Smooth muscle cell (in vitro differentiated cells): ENCODE measurements around the gene LDLR. TPM values are rescaled to one million over a fixed set of nuclear protein-coding genes. Genes with fewer than 3 reads are reported as not detected.

Experiments
- DNase-seq: peaks from one replicate; lab custom pipeline; 2025; ENCODE audit not compliant: unreplicated experiment; lab: John Stamatoyannopoulos, UW
- H2AFZ ChIP-seq: fragments of 200-600 bp; sonication (generic); 2 replicates; pipeline ENCODE4 v1.6.0; 2016; ENCODE audit warnings: antibody characterized with exemption, low read depth, mild to moderate bottlenecking
- H3F3A ChIP-seq: fragments of 200-600 bp; sonication (generic); 2 replicates; pipeline ENCODE4 v1.6.0; 2017; ENCODE audit warnings: antibody characterized with exemption, low read depth
- H3K27ac ChIP-seq: fragments of 200-600 bp; sonication (generic); 2 replicates; pipeline ENCODE4 v1.5.1; 2016; ENCODE audit warnings: low read depth, mild to moderate bottlenecking
- H3K27me3 ChIP-seq: fragments of 200-600 bp; sonication (generic); 2 replicates; pipeline ENCODE4 v1.6.1; 2016; ENCODE audit warnings: low read depth, mild to moderate bottlenecking
- H3K36me3 ChIP-seq: fragments of 200-600 bp; sonication (generic); 2 replicates; pipeline ENCODE4 v1.5.1; 2016; ENCODE audit warnings: low read depth
- H3K4me1 ChIP-seq: fragments of 200-600 bp; sonication (generic); 2 replicates; pipeline ENCODE4 v1.5.1; 2016; ENCODE audit warnings: low read depth
- H3K4me2 ChIP-seq: fragments of 200-600 bp; sonication (generic); 2 replicates; pipeline ENCODE4 v1.6.0; 2016; ENCODE audit warnings: mild to moderate bottlenecking
- H3K4me3 ChIP-seq: fragments of 200-600 bp; sonication (generic); 2 replicates; pipeline ENCODE4 v1.5.1; 2016; ENCODE audit warnings: mild to moderate bottlenecking
- H3K79me2 ChIP-seq: fragments of 200-600 bp; sonication (generic); 2 replicates; pipeline ENCODE4 v1.6.0; 2016; ENCODE audit warnings: low read depth, mild to moderate bottlenecking
- H3K9ac ChIP-seq: fragments of 200-600 bp; sonication (generic); 2 replicates; pipeline ENCODE4 v1.6.0; 2016; ENCODE audit warnings: low read depth
- H3K9me3 ChIP-seq: fragments of 200-600 bp; sonication (generic); replicated peaks from 2 replicates; pipeline ENCODE4 v1.5.1; 2016; ENCODE audit warnings: low read depth
- H4K20me1 ChIP-seq: fragments of 200-600 bp; sonication (generic); 2 replicates; pipeline ENCODE4 v1.6.0; 2016; ENCODE audit warnings: low read depth
- CTCF ChIP-seq: fragments of 200-600 bp; sonication (generic); IDR thresholded peaks from 2 replicates; pipeline ENCODE4 v1.5.1; 2017; ENCODE audit warnings: borderline replicate concordance, mild to moderate bottlenecking, antibody characterized with exemption; ENCODE audit not compliant: insufficient read depth, poor library complexity, severe bottlenecking
- WGBS: methylation state at CpG from one replicate; pipeline ENCODE4 v1.1.7; 2016; ENCODE audit warnings: low lambda C conversion rate; 5-methylcytosine and 5-hydroxymethylcytosine counted together
- polyA plus RNA-seq: library from polyadenylated mRNA; unstranded; fragments of >200 nt; fragmentation: Nextera tagmentation; extraction: Ambion mirVana; gene quantifications from 2 replicates; pipeline ENCODE4 v1.2.1, GENCODE V29; 2016
- total RNA-seq: library from RNA; depleted of rRNA; stranded (reverse); fragments of >200 nt; gene quantifications from 2 replicates; pipeline ENCODE4 v1.2.3, GENCODE V29; 2014

The LDLR gene
- total and polyA plus RNA-seq, 2 experiments from 2014 or later = 115 to 164 TPM

- DNase-seq = no peak
- Histone ChIP-seq H4K20me1 (no peaks in the 10 kb centered on the region), H3K27me3 (no peaks in the 10 kb centered on the region), H3K4me2 (no peak overlapping the region), H3K9me3 (no peaks in the 10 kb centered on the region), H3K4me1 (no peaks in the 10 kb centered on the region), H3K79me2 (no peaks in the 10 kb centered on the region), H3F3A (peaks cover 4% of the 10 kb centered on the region), H3K4me3 (no peak overlapping the region), H3K9ac (peak overlapping the region; percentile 50), H2AFZ (no peak overlapping the region), H3K27ac (peak overlapping the region; percentile 89), H3K36me3 (peaks cover 8% of the 10 kb centered on the region)
- TF ChIP-seq CTCF = no peak
- WGBS = 47% methylated on average over 7 of the region's 7 CpGs
Measured at GRCh38 chr19:11168568-11168967, 79.3 kb downstream of the LDLR start.

- Histone ChIP-seq H3K4me2 (no peak overlapping the region), H3F3A (peaks cover 4% of the 10 kb centered on the region), H3K4me1 (no peaks in the 10 kb centered on the region), H4K20me1 (no peaks in the 10 kb centered on the region), H3K9me3 (no peaks in the 10 kb centered on the region), H3K27me3 (no peaks in the 10 kb centered on the region), H2AFZ (no peak overlapping the region), H3K9ac (no peak overlapping the region), H3K79me2 (no peaks in the 10 kb centered on the region), H3K27ac (no peak overlapping the region), H3K36me3 (peaks cover 8% of the 10 kb centered on the region), H3K4me3 (no peak overlapping the region)
- no peak for DNase-seq
- WGBS = 94% methylated on average over 28 of the region's 31 CpGs
- TF ChIP-seq CTCF = no peak
Measured at GRCh38 chr19:11169896-11170678, 80.8 kb downstream of the LDLR start.

- no peaks in the 10 kb centered on the region for H3F3A ChIP-seq
- H3K9ac ChIP-seq = no peak overlapping the region
- H3K4me3 ChIP-seq = no peak overlapping the region
- no peak for TF ChIP-seq CTCF
- 94% methylated on average over 5 of the region's 5 CpGs for WGBS
- no peak overlapping the region for H3K4me2 ChIP-seq
- no peak overlapping the region for H3K27ac ChIP-seq
- no peaks in the 10 kb centered on the region for H3K9me3 ChIP-seq
- no peaks in the 10 kb centered on the region for H3K79me2 ChIP-seq
- no peaks in the 10 kb centered on the region for H3K27me3 ChIP-seq
- no peak for DNase-seq
- H4K20me1 ChIP-seq = no peaks in the 10 kb centered on the region
- no peak overlapping the region for H2AFZ ChIP-seq
- peaks cover 7% of the 10 kb centered on the region for H3K36me3 ChIP-seq
- H3K4me1 ChIP-seq = no peaks in the 10 kb centered on the region
Measured at GRCh38 chr19:11171144-11171543, 81.9 kb downstream of the LDLR start.

GRCh38 chr19:11172576-11172975 is 83.3 kb downstream of the LDLR start:
- Histone ChIP-seq H3K4me2 (no peak overlapping the region), H4K20me1 (no peaks in the 10 kb centered on the region), H3K9ac (no peak overlapping the region), H3K36me3 (no peaks in the 10 kb centered on the region), H3K27me3 (no peaks in the 10 kb centered on the region), H3K79me2 (no peaks in the 10 kb centered on the region), H3K9me3 (no peaks in the 10 kb centered on the region), H3K4me3 (no peak overlapping the region), H3F3A (no peaks in the 10 kb centered on the region), H3K27ac (no peak overlapping the region), H3K4me1 (no peaks in the 10 kb centered on the region), H2AFZ (no peak overlapping the region)
- TF ChIP-seq CTCF = no peak
- WGBS = 98% methylated on average over 6 of the region's 6 CpGs
- no peak for DNase-seq
